ENCODE results near the gene SPTBN1. TPM values are rescaled to one million over a fixed set of nuclear protein-coding genes. Genes with fewer than 3 reads are reported as not detected.

Gene SPTBN1
- total RNA-seq, 1 experiment from 2014 or later, result 75.4 TPM

GRCh38 chr2:54561010-54561409, 104.9 kb downstream of the SPTBN1 start:
- Histone ChIP-seq H3K9me3 (no peaks in the 10 kb centered on the region), H3K27me3 (no peaks in the 10 kb centered on the region), H3K36me3 (peaks cover 11% of the 10 kb centered on the region; the same call in 1 of the 2 replicates), H3K4me3 (peak overlapping the region; percentile 70)
- no peak for DNase-seq

DNA sequence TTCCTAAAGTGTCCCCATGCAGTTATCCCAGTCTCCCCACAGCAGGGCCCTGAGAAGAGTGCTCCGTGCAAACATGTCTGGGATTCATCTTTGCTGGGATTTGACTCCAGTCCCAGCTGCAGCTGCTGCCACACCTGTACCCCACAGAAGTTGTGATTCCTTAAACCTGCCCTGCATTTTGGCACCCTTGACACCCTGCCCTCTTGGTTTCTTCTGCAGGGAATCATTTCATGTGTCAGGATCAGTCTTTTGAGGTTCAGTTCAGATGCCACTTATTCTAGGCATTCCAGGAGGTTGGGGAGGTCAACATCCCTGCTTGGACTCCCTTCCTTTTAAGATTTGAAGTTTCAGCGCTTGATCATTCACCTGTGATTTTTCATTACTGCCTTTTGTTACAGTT, 108.3 kb downstream of the SPTBN1 start:
- Histone ChIP-seq H3K4me3 (no peak overlapping the region), H3K27me3 (no peaks in the 10 kb centered on the region), H3K36me3 (peaks cover 5% of the 10 kb centered on the region), H3K9me3 (no peaks in the 10 kb centered on the region)
- no peak for DNase-seq

- Histone ChIP-seq H3K4me3 (no peak overlapping the region), H3K27me3 (no peaks in the 10 kb centered on the region), H3K36me3 (peaks cover 5% of the 10 kb centered on the region), H3K9me3 (no peaks in the 10 kb centered on the region)
- DNase-seq, result no peak
These were observed 109.4 kb downstream of the SPTBN1 start for GRCh38 chr2:54565551-54565950.

DNA sequence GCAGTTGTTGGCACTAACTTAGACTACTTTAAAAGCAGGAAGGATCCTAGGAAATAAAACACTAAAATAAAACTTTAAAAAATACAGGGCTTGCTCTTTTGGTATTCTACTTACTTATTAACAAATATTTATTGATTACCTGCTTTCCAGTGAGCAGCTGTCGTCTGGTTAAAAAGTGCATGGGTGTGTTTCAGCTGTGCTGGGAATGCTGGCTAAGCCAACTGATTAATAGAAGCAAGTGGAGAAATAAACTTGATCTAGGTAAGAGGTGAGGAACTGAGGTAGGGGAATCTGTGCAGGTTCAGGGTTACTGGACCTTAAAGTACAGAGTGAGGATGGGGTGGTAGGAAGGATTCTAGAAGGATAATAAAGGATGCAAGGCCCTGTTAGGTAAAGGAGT, 110.8 kb downstream of the SPTBN1 start:
- H3K4me3 ChIP-seq, result no peak overlapping the region

DNA sequence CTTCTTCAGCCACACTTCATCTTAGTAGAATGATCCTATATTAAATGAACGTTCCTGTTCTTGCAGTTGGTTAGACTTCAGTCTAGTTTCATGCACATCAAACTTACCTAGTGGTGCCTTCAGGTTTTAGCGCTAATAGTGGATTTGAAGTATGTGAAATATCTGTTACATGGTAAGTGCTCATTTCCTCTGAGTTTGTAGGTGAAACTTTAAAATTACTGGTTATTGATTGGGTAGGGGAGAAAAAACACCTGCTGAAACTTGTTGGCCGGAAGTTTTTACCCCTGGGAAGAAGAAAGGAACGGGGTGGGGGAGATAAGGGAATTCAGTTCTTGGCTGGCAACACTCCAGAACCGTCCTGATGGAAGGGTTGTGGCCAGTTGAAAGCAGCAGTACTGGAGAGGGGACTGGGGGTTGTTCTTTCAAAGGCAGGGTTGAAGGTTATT, 112.8 kb downstream of the SPTBN1 start:
- Histone ChIP-seq H3K9me3 (no peaks in the 10 kb centered on the region), H3K36me3 (peaks cover 3% of the 10 kb centered on the region), H3K27me3 (no peaks in the 10 kb centered on the region), H3K4me3 (no peak overlapping the region)
- no peak for DNase-seq

More for the DNA sequence above, 110.8 kb downstream of the SPTBN1 start:
- no peak for DNase-seq
- Histone ChIP-seq H3K9me3 (no peaks in the 10 kb centered on the region), H3K36me3 (peaks cover 5% of the 10 kb centered on the region), H3K27me3 (no peaks in the 10 kb centered on the region)

- H3K36me3 ChIP-seq, result peaks cover 9% of the 10 kb centered on the region
- H3K27me3 ChIP-seq, result no peaks in the 10 kb centered on the region
- H3K9me3 ChIP-seq, result no peaks in the 10 kb centered on the region
- H3K4me3 ChIP-seq, result no peak overlapping the region
- DNase-seq, result no peak
These were observed 113.7 kb downstream of the SPTBN1 start for GRCh38 chr2:54569745-54570301.

GRCh38 chr2:54570321-54570855, 114.3 kb downstream of the SPTBN1 start:
- H3K9me3 ChIP-seq, result no peaks in the 10 kb centered on the region
- DNase-seq, result no peak
- peaks cover 14% of the 10 kb centered on the region for H3K36me3 ChIP-seq
- no peak overlapping the region for H3K4me3 ChIP-seq
- no peaks in the 10 kb centered on the region for H3K27me3 ChIP-seq

- Histone ChIP-seq H3K36me3 (peaks cover 16% of the 10 kb centered on the region), H3K27me3 (no peaks in the 10 kb centered on the region), H3K9me3 (no peaks in the 10 kb centered on the region), H3K4me3 (no peak overlapping the region)
- peak; percentile 90 for DNase-seq
These were observed 115.0 kb downstream of the SPTBN1 start for GRCh38 chr2:54570925-54571694.

DNA sequence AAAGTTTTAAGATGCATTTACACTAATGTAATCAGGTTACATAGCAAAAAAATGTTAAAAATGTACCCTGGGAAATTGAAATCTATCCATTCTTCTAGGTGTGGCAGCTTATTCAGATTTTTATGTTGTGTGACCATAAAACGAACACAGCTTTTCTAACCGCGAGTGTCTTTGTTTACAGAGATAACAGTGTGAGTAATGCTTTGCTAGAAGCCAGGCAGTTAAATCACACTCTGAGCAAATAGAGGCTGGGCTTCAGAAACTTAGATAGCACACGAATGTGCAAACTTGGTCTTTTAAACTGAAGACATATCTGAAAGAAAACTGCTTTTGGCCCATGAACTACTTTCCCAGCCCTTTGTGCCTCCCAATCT, 116.1 kb downstream of the SPTBN1 start:
- no peaks in the 10 kb centered on the region for H3K27me3 ChIP-seq
- peak; percentile 35 for DNase-seq
- peaks cover 14% of the 10 kb centered on the region for H3K36me3 ChIP-seq
- no peak overlapping the region for H3K4me3 ChIP-seq
- no peaks in the 10 kb centered on the region for H3K9me3 ChIP-seq

- DNase-seq, result no peak
- Histone ChIP-seq H3K9me3 (no peaks in the 10 kb centered on the region), H3K27me3 (no peaks in the 10 kb centered on the region), H3K36me3 (peaks cover 14% of the 10 kb centered on the region), H3K4me3 (no peak overlapping the region)
These were observed 116.8 kb downstream of the SPTBN1 start for GRCh38 chr2:54572636-54573536.

DNA sequence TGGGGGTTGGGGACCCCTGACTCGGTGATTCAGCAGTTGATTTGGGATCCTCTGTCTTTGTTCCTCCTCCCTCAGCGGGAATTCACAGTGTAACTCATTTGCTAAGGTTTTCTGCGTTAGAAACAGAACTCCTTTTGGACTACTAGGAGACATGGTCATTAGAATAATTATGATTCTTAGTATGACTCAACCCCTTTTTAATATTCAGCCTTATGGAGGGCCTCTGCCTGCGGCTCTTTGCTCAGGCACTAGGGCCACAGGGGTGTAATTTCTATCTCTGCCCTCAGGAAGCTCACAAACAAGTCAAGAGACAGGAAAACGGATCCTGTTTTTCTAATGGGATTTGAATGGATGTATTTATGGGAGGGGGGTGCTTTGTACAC, 117.4 kb downstream of the SPTBN1 start:
- H3K4me3 ChIP-seq, result no peak overlapping the region
- H3K9me3 ChIP-seq, result no peaks in the 10 kb centered on the region
- no peak for DNase-seq
- H3K27me3 ChIP-seq, result no peaks in the 10 kb centered on the region
- H3K36me3 ChIP-seq, result peaks cover 14% of the 10 kb centered on the region

DNA sequence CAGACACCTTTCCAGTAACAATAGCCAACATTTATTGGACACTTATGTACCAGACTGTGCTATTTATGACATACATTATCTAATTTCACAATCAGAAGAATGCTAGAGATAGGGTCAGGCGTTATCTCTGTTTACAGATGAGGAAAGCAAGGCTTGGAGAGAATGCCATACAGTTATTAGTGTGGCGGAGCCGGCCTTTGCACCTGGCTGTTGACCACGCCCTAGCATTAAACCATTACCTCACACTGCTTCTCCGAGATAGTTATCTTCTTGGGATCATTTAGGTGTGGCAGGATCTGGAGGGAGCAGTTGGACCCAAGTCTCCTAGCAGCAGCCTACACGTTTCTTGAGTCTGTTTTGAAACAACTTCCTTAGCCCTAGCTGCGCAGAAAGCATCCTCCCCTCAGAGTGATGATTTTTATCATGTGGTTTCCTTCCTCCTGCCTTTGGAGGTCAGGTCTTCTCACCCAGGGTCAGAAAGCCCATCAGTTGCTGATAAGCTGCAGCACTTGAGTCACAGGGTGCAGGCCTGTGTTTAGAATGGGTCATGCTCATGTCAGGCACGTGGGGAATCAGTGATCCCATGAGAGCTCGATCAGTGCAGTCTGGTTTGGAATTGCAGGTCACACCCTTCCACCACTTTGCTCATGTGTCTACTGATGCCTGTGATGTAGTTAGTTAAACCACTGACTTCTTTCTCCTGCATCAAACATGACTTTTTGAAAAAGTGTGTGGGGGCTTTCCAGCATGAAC, 118.2 kb downstream of the SPTBN1 start:
- DNase-seq, result no peak
- H3K4me3 ChIP-seq, result no peak overlapping the region

DNA sequence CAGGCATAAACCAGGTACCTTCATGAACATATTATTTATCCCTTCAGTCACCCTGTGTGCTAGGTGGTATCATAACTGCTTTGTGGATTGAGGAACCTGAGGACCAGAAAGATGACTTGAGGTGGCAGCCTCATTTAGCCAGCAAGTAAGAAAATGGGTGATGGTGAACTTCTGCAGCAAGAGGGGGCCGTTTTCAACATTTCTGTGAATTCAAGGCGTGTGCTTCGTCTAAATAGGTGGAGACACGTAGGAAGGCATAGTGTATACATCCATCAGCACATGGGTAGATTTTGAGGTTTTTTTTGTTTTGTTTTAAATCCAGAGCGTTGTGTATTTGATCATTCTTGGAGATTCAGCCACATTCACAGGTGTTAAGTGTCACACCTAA, 118.7 kb downstream of the SPTBN1 start:
- H3K36me3 ChIP-seq, result peaks cover 14% of the 10 kb centered on the region
- no peaks in the 10 kb centered on the region for H3K27me3 ChIP-seq
- no peaks in the 10 kb centered on the region for H3K9me3 ChIP-seq
- no peak overlapping the region for H3K4me3 ChIP-seq
- DNase-seq, result no peak

More for the DNA sequence above, 118.2 kb downstream of the SPTBN1 start:
- H3K9me3 ChIP-seq, result no peaks in the 10 kb centered on the region
- no peaks in the 10 kb centered on the region for H3K27me3 ChIP-seq
- H3K36me3 ChIP-seq, result peaks cover 14% of the 10 kb centered on the region

- no peaks in the 10 kb centered on the region for H3K9me3 ChIP-seq
- no peaks in the 10 kb centered on the region for H3K27me3 ChIP-seq
- H3K36me3 ChIP-seq, result peaks cover 17% of the 10 kb centered on the region
- H3K4me3 ChIP-seq, result no peak overlapping the region
- DNase-seq, result no peak
These were observed 119.3 kb downstream of the SPTBN1 start for GRCh38 chr2:54575379-54575888.

DNA sequence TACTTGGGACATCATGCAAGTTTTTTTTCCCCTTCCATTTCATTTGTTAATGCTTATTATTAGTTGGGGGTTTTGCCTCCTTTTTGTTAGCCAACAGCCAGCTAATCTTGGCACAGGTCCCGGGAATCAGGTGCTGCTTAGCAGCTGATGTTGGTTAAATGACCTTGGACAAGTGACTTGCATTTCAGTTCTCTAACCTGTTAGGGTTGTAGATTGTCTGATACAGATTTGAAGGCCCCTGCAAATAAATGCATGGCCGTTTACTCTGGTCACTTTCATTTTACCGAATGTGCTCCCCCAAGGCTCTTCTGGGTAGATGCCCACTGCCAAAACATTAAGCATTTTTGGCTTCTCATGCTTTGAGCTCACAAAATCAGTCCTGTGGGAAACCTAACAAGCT, 120.9 kb downstream of the SPTBN1 start:
- DNase-seq, result no peak
- Histone ChIP-seq H3K36me3 (peaks cover 21% of the 10 kb centered on the region), H3K27me3 (no peaks in the 10 kb centered on the region), H3K4me3 (no peak overlapping the region), H3K9me3 (no peaks in the 10 kb centered on the region)

- Histone ChIP-seq H3K36me3 (peaks cover 21% of the 10 kb centered on the region), H3K4me3 (no peak overlapping the region), H3K27me3 (no peaks in the 10 kb centered on the region), H3K9me3 (no peaks in the 10 kb centered on the region)
- DNase-seq, result no peak
These were observed 122.0 kb downstream of the SPTBN1 start for GRCh38 chr2:54577944-54578647.

All from MG63 (cell line).